Urothelium cell line (cell line): ENCODE data around the gene PPP1R15A.
"Not testable (repeated sequence)": the region's sequence is repeated elsewhere in the genome, so short reads cannot be mapped to it uniquely, and the experiment has no call there.

ENCODE experiments used
- DNase-seq: peaks from one replicate; pipeline ENCODE4 v3.0.0; 2011; ENCODE audit warnings: low spot score, mixed read lengths
- FAIRE-seq: peaks from 2 replicates; lab custom pipeline; 2011; peaks lifted over from hg19 to GRCh38; lab: Jason Lieb, UNC

The PPP1R15A gene

GRCh38 chr19:48872182-48872883 lies at the start of gene PPP1R15A:
Gene PPP1R15A (plus strand): TSS chr19:48872421. CDS start chr19:48873234, 813 bp downstream.
- FAIRE-seq: no peak

GRCh38 chr19:48822514-48822913 lies 49.7 kb upstream of the PPP1R15A start:
- FAIRE-seq: peak; percentile 99
- no peak for DNase-seq

More at GRCh38 chr19:48872182-48872883, at the start of gene PPP1R15A:
- DNase-seq: peak; percentile 98

GRCh38 chr19:48826606-48827020 lies 45.6 kb upstream of the PPP1R15A start:
- no peak for FAIRE-seq
- DNase-seq: no peak

GRCh38 chr19:48830088-48830487 lies 42.1 kb upstream of the PPP1R15A start:
- DNase-seq: no peak

GRCh38 chr19:48830965-48831364 lies 41.3 kb upstream of the PPP1R15A start:
- FAIRE-seq: no peak
- no peak for DNase-seq

More at GRCh38 chr19:48830088-48830487, 42.1 kb upstream of the PPP1R15A start:
- FAIRE-seq: no peak

- DNase-seq: no peak
- no peak for FAIRE-seq
These were observed 39.2 kb upstream of the PPP1R15A start for GRCh38 chr19:48833049-48833448.

- FAIRE-seq: no peak
- no peak for DNase-seq
These were observed 38.2 kb upstream of the PPP1R15A start for GRCh38 chr19:48833977-48834376.

GRCh38 chr19:48835734-48836088 lies 36.5 kb upstream of the PPP1R15A start:
- DNase-seq: peak; percentile 86
- no peak for FAIRE-seq

- no peak for FAIRE-seq
- peak; percentile 28 for DNase-seq
These were observed 35.9 kb upstream of the PPP1R15A start, which contains the start of gene HSD17B14 for GRCh38 chr19:48836089-48837017. Gene HSD17B14 (minus strand): TSS chr19:48836491. CDS start chr19:48836411, 80 bp downstream.

GRCh38 chr19:48837051-48837524 lies 35.1 kb upstream of the PPP1R15A start:
- FAIRE-seq: no peak
- DNase-seq: peak; percentile 83

- DNase-seq (no peak), FAIRE-seq (no peak)
These were observed 34.5 kb upstream of the PPP1R15A start for GRCh38 chr19:48837687-48838086.

- DNase-seq: no peak
- FAIRE-seq: no peak
These were observed 31.2 kb upstream of the PPP1R15A start for GRCh38 chr19:48841047-48841446.

- no peak for FAIRE-seq
- DNase-seq: no peak
These were observed 30.6 kb upstream of the PPP1R15A start for GRCh38 chr19:48841571-48841970.

GRCh38 chr19:48842789-48843162 lies 29.4 kb upstream of the PPP1R15A start:
- FAIRE-seq (no peak), DNase-seq (peak; percentile 55)

GRCh38 chr19:48844472-48844871 lies 27.7 kb upstream of the PPP1R15A start:
- DNase-seq: peak; percentile 32
- no peak for FAIRE-seq

GRCh38 chr19:48845384-48845783 lies 26.8 kb upstream of the PPP1R15A start:
- FAIRE-seq (no peak), DNase-seq (no peak)

- DNase-seq, FAIRE-seq: not testable (repeated sequence)
These were observed 25.6 kb upstream of the PPP1R15A start for GRCh38 chr19:48846659-48847058.

- DNase-seq (no peak), FAIRE-seq (no peak)
These were observed 19.9 kb upstream of the PPP1R15A start for GRCh38 chr19:48852292-48852691.

- DNase-seq (no peak), FAIRE-seq (no peak)
These were observed 18.7 kb upstream of the PPP1R15A start for GRCh38 chr19:48853483-48853882.

- no peak for FAIRE-seq
- no peak for DNase-seq
These were observed 18.1 kb upstream of the PPP1R15A start for GRCh38 chr19:48854103-48854502.

- no peak for DNase-seq
- no peak for FAIRE-seq
These were observed 15.3 kb upstream of the PPP1R15A start for GRCh38 chr19:48856921-48857320.
